DOHH2 (cell line): ENCODE data around the gene PABPC4L.

ENCODE experiments used
- CTCF ChIP-seq: fragments of 200-600 bp; sonication (generic); IDR thresholded peaks from one replicate; pipeline ENCODE4 v1.5.1; 2014; ENCODE audit warnings: antibody characterized with exemption, mild to moderate bottlenecking, low read depth, low read length; ENCODE audit not compliant: poor library complexity, severe bottlenecking
- EZH2phosphoT487 ChIP-seq: fragments of 200-600 bp; sonication (generic); IDR thresholded peaks from 2 replicates; pipeline ENCODE4 v1.6.1; 2017; ENCODE audit warnings: borderline replicate concordance, mild to moderate bottlenecking, antibody characterized with exemption, low read length, moderate library complexity, mixed read lengths

- TF ChIP-seq CTCF, result no peak
- TF ChIP-seq EZH2phosphoT487, result no peak
Observed at GRCh38 chr4:134251322-134251721, 49.7 kb upstream of the PABPC4L start.
